ENCODE data around the gene OR8K1.

DNA sequence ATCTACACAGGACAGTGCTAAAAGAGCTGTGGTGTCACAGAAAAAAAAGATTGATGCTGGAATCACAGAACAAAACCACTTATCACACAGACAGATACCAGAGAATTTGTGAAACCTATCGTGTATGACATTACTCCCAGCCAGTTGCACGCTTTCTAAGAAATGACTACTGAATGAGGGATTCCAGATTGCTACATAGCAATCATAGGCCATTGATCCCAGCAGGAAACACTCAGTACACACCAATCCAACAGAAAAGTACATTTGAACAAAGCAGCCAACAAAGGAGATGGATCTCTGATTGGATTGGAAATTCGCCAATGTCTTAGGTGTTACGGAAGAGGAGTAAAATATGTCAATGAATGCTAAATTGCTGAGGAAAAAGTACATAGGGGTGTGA lies 48.9 kb upstream of the OR8K1 start:
- TF ChIP-seq CTCF (IDR thresholded peaks at IDR 0.05) (no peak), POLR2AphosphoS5 (IDR thresholded peaks at IDR 0.05; ENCODE audit: insufficient read depth in 1 of 2, low read depth in 1 of 2) (no peak)

Measured in vagina (tissue), 2 donors.